K562 (cell line): Measurements from ENCODE around the gene PDE4A. TPM values are rescaled to one million over a fixed set of nuclear protein-coding genes. Genes with fewer than 3 reads are reported as not detected.

Source experiments
- ATF7 ChIP-seq: fragments of 450-650 bp; IDR thresholded peaks from 2 replicates; pipeline ENCODE4 v1.7.1; 2014; ENCODE audit warnings: mild to moderate bottlenecking, moderate library complexity
- BRD4 ChIP-seq: fragments of 200-600 bp; sonication (generic); IDR thresholded peaks from 2 replicates; pipeline ENCODE4 v1.6.1; 2017; ENCODE audit warnings: inconsistent platforms
- CBFB ChIP-seq: sonication (generic); formaldehyde crosslinking; IDR thresholded peaks from 2 replicates; pipeline ENCODE4 v1.4.0; 2020; ENCODE audit warnings: mild to moderate bottlenecking, missing genetic modification reagents
- CCNT2 ChIP-seq: IDR thresholded peaks from 2 replicates; pipeline ENCODE4 v1.6.1; 2011; ENCODE audit warnings: borderline replicate concordance, low read depth, mild to moderate bottlenecking, moderate library complexity, mixed read lengths, low read length; ENCODE audit not compliant: insufficient read length; ENCODE audit errors: extremely low read depth
- CHD1 ChIP-seq: fragments of 200-600 bp; sonication (generic); IDR thresholded peaks from one replicate; pipeline ENCODE4 v1.6.1; 2012; ENCODE audit warnings: mild to moderate bottlenecking, moderate library complexity, low read length, inconsistent platforms
- CTBP1 ChIP-seq: fragments of 450-650 bp; IDR thresholded peaks from 2 replicates; pipeline ENCODE4 v1.6.1; 2016; ENCODE audit warnings: borderline replicate concordance
- EP400 ChIP-seq: fragments of 450-650 bp; IDR thresholded peaks from 2 replicates; pipeline ENCODE4 v1.6.1; 2017; ENCODE audit warnings: antibody characterized with exemption, mild to moderate bottlenecking, moderate library complexity
- FOXK2 ChIP-seq, 2 experiments: fragments of 450-650 bp; IDR thresholded peaks in 1 of 2; conservative IDR thresholded peaks in 1 of 2; 2 replicates each; pipeline ENCODE4 v1.6.1; 2016; ENCODE audit warnings: low read depth in 2 of 2, mild to moderate bottlenecking in 1 of 2
- FOXP1 ChIP-seq: sonication (generic); formaldehyde crosslinking; IDR thresholded peaks from 2 replicates; pipeline ENCODE4 v1.8.0; 2022; ENCODE audit warnings: mild to moderate bottlenecking, missing genetic modification reagents
- PHB ChIP-seq: fragments of 250-450 bp; sonication (Bioruptor Pico); IDR thresholded peaks from 2 replicates; pipeline ENCODE4 v1.5.0; 2021
- RFX1 ChIP-seq: fragments of 450-650 bp; IDR thresholded peaks from 2 replicates; pipeline ENCODE4 v1.6.1; 2016; ENCODE audit warnings: mild to moderate bottlenecking, moderate library complexity
- RHOXF2B ChIP-seq: fragments of 250-450 bp; sonication (Bioruptor Pico); conservative IDR thresholded peaks from 2 replicates; pipeline ENCODE4 v1.5.1; 2021
- SMAD4 ChIP-seq: fragments of 250-450 bp; sonication (Bioruptor Pico); conservative IDR thresholded peaks from 2 replicates; pipeline ENCODE4 v1.8.0; 2021; ENCODE audit warnings: inconsistent platforms, mild to moderate bottlenecking, moderate library complexity
- TAF9B ChIP-seq: fragments of 450-650 bp; IDR thresholded peaks from 2 replicates; pipeline ENCODE4 v1.6.1; 2018; ENCODE audit warnings: mild to moderate bottlenecking; ENCODE audit not compliant: partially characterized antibody
- ZNF143 ChIP-seq: sonication (generic); formaldehyde crosslinking; IDR thresholded peaks from 2 replicates; pipeline ENCODE4 v1.9.0; 2022; ENCODE audit warnings: mild to moderate bottlenecking, missing genetic modification reagents
- ZNF561 ChIP-seq: fragments of 450-650 bp; formaldehyde crosslinking; conservative IDR thresholded peaks from 2 replicates; pipeline ENCODE4 v1.4.0; 2020; ENCODE audit warnings: mild to moderate bottlenecking, moderate library complexity
- polyA plus RNA-seq, 8 experiments: library from polyadenylated mRNA; depleted of rRNA in 4 of 8; stranded (reverse) in 5 of 8; unstranded in 3 of 8; fragments of >200 nt; fragmentation: Nextera tagmentation in 2 of 8; fragmentation: Illumina TruSeq in 1 of 8; extraction: Ambion mirVana in 2 of 8; extraction: Trizol in 1 of 8; gene quantifications; 2 replicates each; pipeline versions ENCODE4 v1.2.1 to v1.2.3, GENCODE V29; 2011 to 2014; ENCODE audit warnings: inconsistent platforms in 1 of 8, missing spikeins in 1 of 8
- total RNA-seq, 7 experiments: library from RNA; depleted of rRNA in 6 of 7; stranded (reverse); fragments of >200 nt in 6 of 7; fragmentation: Illumina TruSeq in 2 of 7; extraction: Trizol in 2 of 7; gene quantifications; 2 replicates each; pipeline versions ENCODE4 v1.2.1 to v1.2.3, GENCODE V29; 2011 to 2021; ENCODE audit warnings: low replicate concordance in 1 of 7
- TF ChIP-seq, protein P1 (sequence below): fragments of 250-450 bp; sonication (Bioruptor Pico); IDR thresholded peaks from 2 replicates; pipeline ENCODE4 v1.5.0; 2021; ENCODE audit warnings: mild to moderate bottlenecking, moderate library complexity
- TF ChIP-seq, protein P2 (sequence below): fragments of 450-650 bp; IDR thresholded peaks from 2 replicates; pipeline ENCODE4 v1.6.1; 2014; ENCODE audit warnings: low read depth, mild to moderate bottlenecking, moderate library complexity, borderline replicate concordance
- TF ChIP-seq, protein P3 (sequence below): fragments of 250-450 bp; sonication (Bioruptor Pico); IDR thresholded peaks from 2 replicates; pipeline ENCODE4 v1.4.0; 2020; ENCODE audit warnings: mild to moderate bottlenecking, moderate library complexity

PDE4A gene
- total and polyA plus RNA-seq, 9 of the 15 experiments (the other 6 are each of a cell fraction or from before 2014, with no cell fraction given) = 0.66 to 26.9 (median 4.6) TPM

DNA sequence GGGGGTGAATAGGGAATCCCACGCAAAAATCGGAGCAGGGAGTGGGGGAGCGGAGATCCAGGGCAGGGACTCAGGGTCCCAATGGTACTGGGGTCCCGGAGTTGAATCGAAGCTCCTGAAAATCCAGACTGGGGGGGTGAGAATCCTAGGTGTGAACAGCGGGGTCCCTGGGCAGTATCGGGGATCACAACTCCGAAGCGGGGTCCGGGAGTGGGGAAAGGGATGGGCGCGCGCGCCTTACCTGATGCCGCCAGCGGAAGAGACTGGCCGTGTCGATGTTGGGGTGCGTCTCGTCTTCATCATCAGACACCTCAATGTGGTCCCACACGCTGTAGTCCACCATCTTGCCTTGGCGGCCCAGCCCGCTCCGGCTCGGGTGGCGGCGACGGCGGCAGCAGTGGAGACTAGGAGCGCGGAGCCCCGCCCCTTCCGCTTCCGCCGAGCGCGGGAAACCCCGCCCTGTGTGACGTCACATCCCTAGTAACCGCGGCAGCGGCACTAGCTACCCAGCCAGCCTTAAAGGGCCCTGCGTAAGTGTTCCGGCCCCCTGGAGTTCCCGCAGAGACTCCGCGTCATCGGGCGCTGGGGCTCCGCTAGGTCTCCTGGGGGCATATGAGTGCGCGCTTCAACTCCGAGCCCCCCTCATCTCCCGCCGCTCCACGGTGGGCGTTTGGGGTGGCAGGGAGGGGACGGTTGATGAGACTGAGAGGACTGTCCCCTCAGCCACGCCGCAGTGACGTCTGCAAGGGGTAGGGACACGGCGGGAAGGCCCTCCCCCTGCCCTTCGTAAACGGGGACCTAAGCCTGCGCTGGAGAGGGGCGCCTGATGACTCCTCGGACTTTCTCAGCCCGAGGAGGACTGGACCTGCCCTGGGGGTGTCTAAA, 17.0 kb upstream of the PDE4A start, which contains the start of gene CDC37 (continued):
- TF ChIP-seq, protein P1, sequence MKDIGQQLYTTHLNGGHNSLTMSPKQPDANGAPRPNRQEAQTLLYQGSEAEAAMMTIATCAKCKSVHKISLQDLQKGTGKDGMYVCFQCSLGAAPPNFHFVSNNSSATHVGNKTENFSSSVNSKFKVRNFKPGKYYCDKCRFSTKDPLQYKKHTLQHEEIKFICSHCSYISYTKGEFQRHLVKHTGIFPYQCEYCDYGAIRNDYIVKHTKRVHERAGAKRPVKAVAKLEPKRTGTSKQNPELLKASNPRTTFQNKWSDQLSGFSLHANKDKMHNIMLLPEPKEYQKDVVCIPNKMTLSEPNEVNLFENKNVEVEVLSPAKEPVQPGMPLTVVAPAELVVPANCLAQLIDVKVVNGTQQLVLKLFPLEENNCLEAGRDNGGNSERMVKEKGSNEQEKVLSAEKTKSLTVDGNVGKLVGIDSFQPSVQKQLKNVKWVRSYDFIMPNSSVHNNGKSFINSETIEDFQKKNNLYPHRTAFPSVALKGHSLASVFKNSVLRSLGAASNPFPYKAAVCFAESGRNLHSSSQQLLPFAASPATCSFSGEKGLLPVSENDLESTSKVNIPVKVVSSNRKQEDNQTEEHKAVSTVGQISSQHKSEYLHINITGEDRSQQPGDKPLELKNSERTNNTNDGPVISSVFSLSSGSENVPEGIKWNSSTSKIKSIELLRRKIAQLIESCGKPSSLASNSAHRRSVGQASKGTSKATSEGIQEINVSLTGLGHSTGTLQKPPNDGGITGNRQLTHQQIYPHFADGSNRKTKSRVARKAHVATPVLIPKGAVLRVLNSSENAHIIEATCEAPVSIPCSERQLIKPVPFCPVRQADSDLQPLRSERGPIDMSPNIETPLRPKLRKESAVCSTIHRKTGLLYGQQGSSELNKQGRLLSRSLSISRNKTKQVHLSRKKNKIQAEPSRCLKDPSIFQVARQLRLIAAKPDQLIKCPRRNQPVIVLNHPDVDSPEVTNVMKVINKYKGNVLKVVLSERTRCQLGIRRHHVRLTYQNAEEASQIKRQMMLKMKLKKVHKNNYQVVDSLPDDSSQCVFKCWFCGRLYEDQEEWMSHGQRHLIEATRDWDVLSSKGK (CRISPR knock-in tag) = no peak
- TF ChIP-seq EP400 (peak; percentile 15; the same call in 1 of the 2 replicates), RFX1 (peak; percentile 97), ATF7 (peak; percentile 97), CTBP1 (peak; percentile 17; the same call in 1 of the 2 replicates), CHD1 (peak; percentile 27), FOXK2 (conservative IDR thresholded peaks at IDR 0.05 in 1 of 2, IDR thresholded peaks at IDR 0.05 in 1 of 2; ENCODE audit: low read depth in 2 of 2) (peak in 1 of 2 experiments; percentile 55; a peak in 2 of 4 replicates), RHOXF2B (no peak), ZNF561 (CRISPR knock-in tag) (no peak), BRD4 (peak; percentile 71; the same call in 1 of the 2 replicates), TAF9B (no peak), PHB (CRISPR knock-in tag) (peak; percentile 52; the same call in 1 of the 2 replicates), ZNF143 (CRISPR knock-in tag) (0 out of 2 replicates have a peak, but pooled peaks have one; percentile 29), CCNT2 (peak; percentile 62), FOXP1 (CRISPR knock-in tag) (peak; percentile 14; the same call in 1 of the 2 replicates), CBFB (CRISPR knock-in tag) (peak; percentile 51; the same call in 1 of the 2 replicates), SMAD4 (CRISPR knock-in tag) (no peak)
- TF ChIP-seq, protein P2, sequence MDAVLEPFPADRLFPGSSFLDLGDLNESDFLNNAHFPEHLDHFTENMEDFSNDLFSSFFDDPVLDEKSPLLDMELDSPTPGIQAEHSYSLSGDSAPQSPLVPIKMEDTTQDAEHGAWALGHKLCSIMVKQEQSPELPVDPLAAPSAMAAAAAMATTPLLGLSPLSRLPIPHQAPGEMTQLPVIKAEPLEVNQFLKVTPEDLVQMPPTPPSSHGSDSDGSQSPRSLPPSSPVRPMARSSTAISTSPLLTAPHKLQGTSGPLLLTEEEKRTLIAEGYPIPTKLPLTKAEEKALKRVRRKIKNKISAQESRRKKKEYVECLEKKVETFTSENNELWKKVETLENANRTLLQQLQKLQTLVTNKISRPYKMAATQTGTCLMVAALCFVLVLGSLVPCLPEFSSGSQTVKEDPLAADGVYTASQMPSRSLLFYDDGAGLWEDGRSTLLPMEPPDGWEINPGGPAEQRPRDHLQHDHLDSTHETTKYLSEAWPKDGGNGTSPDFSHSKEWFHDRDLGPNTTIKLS = 0 out of 2 replicates have a peak, but pooled peaks have one; percentile 31
- TF ChIP-seq, protein P3, sequence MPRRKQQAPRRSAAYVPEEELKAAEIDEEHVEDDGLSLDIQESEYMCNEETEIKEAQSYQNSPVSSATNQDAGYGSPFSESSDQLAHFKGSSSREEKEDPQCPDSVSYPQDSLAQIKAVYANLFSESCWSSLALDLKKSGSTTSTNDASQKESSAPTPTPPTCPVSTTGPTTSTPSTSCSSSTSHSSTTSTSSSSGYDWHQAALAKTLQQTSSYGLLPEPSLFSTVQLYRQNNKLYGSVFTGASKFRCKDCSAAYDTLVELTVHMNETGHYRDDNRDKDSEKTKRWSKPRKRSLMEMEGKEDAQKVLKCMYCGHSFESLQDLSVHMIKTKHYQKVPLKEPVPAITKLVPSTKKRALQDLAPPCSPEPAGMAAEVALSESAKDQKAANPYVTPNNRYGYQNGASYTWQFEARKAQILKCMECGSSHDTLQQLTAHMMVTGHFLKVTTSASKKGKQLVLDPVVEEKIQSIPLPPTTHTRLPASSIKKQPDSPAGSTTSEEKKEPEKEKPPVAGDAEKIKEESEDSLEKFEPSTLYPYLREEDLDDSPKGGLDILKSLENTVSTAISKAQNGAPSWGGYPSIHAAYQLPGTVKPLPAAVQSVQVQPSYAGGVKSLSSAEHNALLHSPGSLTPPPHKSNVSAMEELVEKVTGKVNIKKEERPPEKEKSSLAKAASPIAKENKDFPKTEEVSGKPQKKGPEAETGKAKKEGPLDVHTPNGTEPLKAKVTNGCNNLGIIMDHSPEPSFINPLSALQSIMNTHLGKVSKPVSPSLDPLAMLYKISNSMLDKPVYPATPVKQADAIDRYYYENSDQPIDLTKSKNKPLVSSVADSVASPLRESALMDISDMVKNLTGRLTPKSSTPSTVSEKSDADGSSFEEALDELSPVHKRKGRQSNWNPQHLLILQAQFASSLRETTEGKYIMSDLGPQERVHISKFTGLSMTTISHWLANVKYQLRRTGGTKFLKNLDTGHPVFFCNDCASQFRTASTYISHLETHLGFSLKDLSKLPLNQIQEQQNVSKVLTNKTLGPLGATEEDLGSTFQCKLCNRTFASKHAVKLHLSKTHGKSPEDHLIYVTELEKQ (CRISPR knock-in tag) = no peak
